ENCODE data around the gene NAGK. TPM values are rescaled to one million over a fixed set of nuclear protein-coding genes. Genes with fewer than 3 reads are reported as not detected.

Gene NAGK
- total and polyA plus RNA-seq, 11 donors = 38.3 to 143 (median 49.9) TPM

- intact Hi-C loops (cut with DNase I) = no loop called here
- WGBS, 4 donors = 4 to 14% (median 10%) methylated on average over 3 of the region's 3 CpGs
- no peaks in the 10 kb centered on the region for H3K4me1 ChIP-seq
- DNase-seq = peak in 3 of 5 donors; percentile 22 to 38 (median 29)
- no peaks in the 10 kb centered on the region for H3K9me3 ChIP-seq
- H3K27me3 ChIP-seq = no peaks in the 10 kb centered on the region
- TF ChIP-seq POLR2A (IDR thresholded peaks at IDR 0.05) (no peak), CTCF (IDR thresholded peaks at IDR 0.05) (peak; percentile 48 to 80 (median 64))
- H3K36me3 ChIP-seq = no peaks in the 10 kb centered on the region
- H3K4me3 ChIP-seq = no peak overlapping the region
- H3K27ac ChIP-seq = no peak overlapping the region
- peak in 2 of 4 donors; percentile 52 to 63 for ATAC-seq
These were observed 31.9 kb downstream of the NAGK start for GRCh38 chr2:71100195-71100964.

- 37 to 49% (median 46%) methylated on average over 2 of the region's 2 CpGs for WGBS, 4 donors
- no peak overlapping the region for H3K27ac ChIP-seq
- intact Hi-C loops (cut with DNase I) = no loop called here
- H3K27me3 ChIP-seq = no peaks in the 10 kb centered on the region
- H3K4me3 ChIP-seq = no peak overlapping the region
- no peaks in the 10 kb centered on the region for H3K36me3 ChIP-seq
- H3K9me3 ChIP-seq = no peaks in the 10 kb centered on the region
- H3K4me1 ChIP-seq = no peaks in the 10 kb centered on the region
- TF ChIP-seq CTCF (IDR thresholded peaks at IDR 0.05) = no peak
- TF ChIP-seq POLR2A (IDR thresholded peaks at IDR 0.05) = no peak
- no peak for DNase-seq
- no peak for ATAC-seq
These were observed 33.2 kb downstream of the NAGK start for GRCh38 chr2:71101656-71102055.

- ATAC-seq = no peak
- intact Hi-C loops (cut with DNase I) = no loop called here
- DNase-seq = no peak
- Histone ChIP-seq H3K9me3 (no peaks in the 10 kb centered on the region), H3K27ac (no peak overlapping the region), H3K27me3 (no peaks in the 10 kb centered on the region), H3K4me1 (no peaks in the 10 kb centered on the region), H3K36me3 (peaks cover 0 to 12% (median 2%) of the 10 kb centered on the region in 9 donors), H3K4me3 (no peak overlapping the region)
- 56 to 69% (median 64%) methylated on average over 6 of the region's 6 CpGs for WGBS, 4 donors
- TF ChIP-seq POLR2A (IDR thresholded peaks at IDR 0.05) (no peak), CTCF (IDR thresholded peaks at IDR 0.05) (no peak)
These were observed 34.7 kb downstream of the NAGK start for GRCh38 chr2:71102981-71103681.

GRCh38 chr2:71103809-71104208 is 35.4 kb downstream of the NAGK start:
- Histone ChIP-seq H3K27ac (no peak overlapping the region), H3K4me3 (no peak overlapping the region), H3K9me3 (no peaks in the 10 kb centered on the region), H3K27me3 (no peaks in the 10 kb centered on the region), H3K36me3 (peaks cover 0 to 19% (median 4%) of the 10 kb centered on the region in 9 donors), H3K4me1 (no peaks in the 10 kb centered on the region)
- TF ChIP-seq POLR2A (IDR thresholded peaks at IDR 0.05) (no peak), CTCF (IDR thresholded peaks at IDR 0.05) (no peak)
- WGBS, 4 donors = 89 to 99% (median 93%) methylated on average over 5 of the region's 5 CpGs
- intact Hi-C loops (cut with DNase I) = no loop called here
- ATAC-seq = peak in 1 of 4 donors; percentile 27
- DNase-seq = no peak
